ENCODE results near the gene SLC38A10. TPM values are rescaled to one million over a fixed set of nuclear protein-coding genes. Genes with fewer than 3 reads are reported as not detected.

SLC38A10 gene
- total and polyA plus RNA-seq, 2 of the 4 experiments (the other 2 are of a cell fraction) = 12.7 to 46.7 TPM

DNA sequence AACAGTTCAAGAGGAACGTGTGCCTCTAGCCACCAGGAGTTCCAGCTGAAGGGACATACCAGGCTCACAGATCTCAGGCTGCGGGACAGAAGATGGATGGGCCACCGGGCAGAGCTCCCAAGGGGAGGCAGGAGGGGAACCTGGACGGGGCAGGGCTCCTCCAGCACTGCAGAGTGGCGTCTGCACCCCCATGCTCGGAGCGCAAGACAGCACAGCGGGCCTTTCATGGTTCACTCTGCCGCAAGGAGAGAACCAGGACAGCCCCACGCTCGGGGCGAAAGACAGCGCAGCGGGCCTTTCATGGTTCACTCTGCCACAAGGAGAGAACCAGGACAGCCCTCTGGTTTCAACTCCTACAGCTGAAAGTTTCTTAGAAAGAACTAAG lies 20.6 kb downstream of the SLC38A10 start:
- H3K4ac ChIP-seq (ENCODE audit: low read depth, low read length) = no peak overlapping the region
- H3K27me3 ChIP-seq (ENCODE audit: control insufficient read depth, insufficient read depth, low read length) = no peaks in the 10 kb centered on the region
- no peak overlapping the region for H2BK5ac ChIP-seq (ENCODE audit: low read depth, low read length, poor library complexity, severe bottlenecking)
- H2AK9ac ChIP-seq (replicated peaks; ENCODE audit: low read depth, low read length, poor library complexity) = no peak overlapping the region
- H3K36me3 ChIP-seq (ENCODE audit: control insufficient read depth, insufficient read depth, low read length) = peaks cover 63% of the 10 kb centered on the region
- dilution Hi-C loops (cut with HindIII; ENCODE audit: low sequenced_read_pairs, unreplicated experiment) (no loop called here), in situ Hi-C loops (cut with MboI; ENCODE audit: low sequenced_read_pairs) (no loop called here), intact Hi-C loops (cut with micrococcal nuclease) (no loop called here)
- CTCF ChIA-PET = no interaction called here
- H2AFZ ChIP-seq (replicated peaks; ENCODE audit: low read length, poor library complexity) = no peak overlapping the region
- H3K4me2 ChIP-seq (ENCODE audit: low read depth, low read length) = no peak overlapping the region
- no peaks in the 10 kb centered on the region for H3K9me3 ChIP-seq (ENCODE audit: control insufficient read depth, insufficient read depth, low read length)
- no peak for DNase-seq
- H4K8ac ChIP-seq (ENCODE audit: low read depth in 2 of 2, low read length in 2 of 2) = no peak overlapping the region
- H3K4me1 ChIP-seq (ENCODE audit: control insufficient read depth, insufficient read depth, low read length) = peaks cover 11% of the 10 kb centered on the region
- H4K5ac ChIP-seq (ENCODE audit: low read depth, low read length) = no peak overlapping the region
- H3K9me1 ChIP-seq (ENCODE audit: insufficient read depth, low read length) = no peaks in the 10 kb centered on the region; the same call in 1 of the 2 replicates
- no peak overlapping the region for H2BK120ac ChIP-seq (ENCODE audit: low read depth, low read length)
- ATAC-seq (ENCODE audit: low read depth) = no peak
- H3K9ac ChIP-seq (ENCODE audit: low read depth, low read length) = no peak overlapping the region
- H3K14ac ChIP-seq (replicated peaks; ENCODE audit: low read depth, low read length) = no peak overlapping the region
- no peak overlapping the region for H2BK15ac ChIP-seq (ENCODE audit: low read depth, low read length)
- H4K91ac ChIP-seq (ENCODE audit: insufficient read depth, low read depth, low read length) = no peak overlapping the region
- H4K20me1 ChIP-seq (ENCODE audit: insufficient read depth, low read length) = peaks cover 22% of the 10 kb centered on the region
- H3K18ac ChIP-seq (ENCODE audit: low read depth, low read length) = no peak overlapping the region
- H3K79me1 ChIP-seq (ENCODE audit: low read depth in 1 of 2, low read length in 2 of 2) = peaks cover 7 to 32% of the 10 kb centered on the region in 2 experiments
- no peak overlapping the region for H2AK5ac ChIP-seq (ENCODE audit: low read depth, low read length)
- no peak for TF ChIP-seq MXI1 (IDR thresholded peaks at IDR 0.05; ENCODE audit: borderline replicate concordance, low read depth, low read length)
- TF ChIP-seq SMC3 (IDR thresholded peaks at IDR 0.05; ENCODE audit: low read depth, low read length) = no peak
- TF ChIP-seq RFX5 (IDR thresholded peaks at IDR 0.05; ENCODE audit: low read depth, low read length) = no peak
- TF ChIP-seq CHD1 (IDR thresholded peaks at IDR 0.05; ENCODE audit: low read depth, low read length) = no peak
- TF ChIP-seq RAD21 (IDR thresholded peaks at IDR 0.05; ENCODE audit: low read length) = no peak
- no peak for TF ChIP-seq POLR2A (IDR thresholded peaks at IDR 0.05; ENCODE audit: low read depth, low read length)
- TF ChIP-seq, protein P1, sequence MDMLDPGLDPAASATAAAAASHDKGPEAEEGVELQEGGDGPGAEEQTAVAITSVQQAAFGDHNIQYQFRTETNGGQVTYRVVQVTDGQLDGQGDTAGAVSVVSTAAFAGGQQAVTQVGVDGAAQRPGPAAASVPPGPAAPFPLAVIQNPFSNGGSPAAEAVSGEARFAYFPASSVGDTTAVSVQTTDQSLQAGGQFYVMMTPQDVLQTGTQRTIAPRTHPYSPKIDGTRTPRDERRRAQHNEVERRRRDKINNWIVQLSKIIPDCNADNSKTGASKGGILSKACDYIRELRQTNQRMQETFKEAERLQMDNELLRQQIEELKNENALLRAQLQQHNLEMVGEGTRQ (IDR thresholded peaks at IDR 0.05; ENCODE audit: low read depth, low read length) = no peak
- TF ChIP-seq MAZ (IDR thresholded peaks at IDR 0.05; ENCODE audit: borderline replicate concordance, low read depth, low read length) = no peak
- TF ChIP-seq, protein P2, sequence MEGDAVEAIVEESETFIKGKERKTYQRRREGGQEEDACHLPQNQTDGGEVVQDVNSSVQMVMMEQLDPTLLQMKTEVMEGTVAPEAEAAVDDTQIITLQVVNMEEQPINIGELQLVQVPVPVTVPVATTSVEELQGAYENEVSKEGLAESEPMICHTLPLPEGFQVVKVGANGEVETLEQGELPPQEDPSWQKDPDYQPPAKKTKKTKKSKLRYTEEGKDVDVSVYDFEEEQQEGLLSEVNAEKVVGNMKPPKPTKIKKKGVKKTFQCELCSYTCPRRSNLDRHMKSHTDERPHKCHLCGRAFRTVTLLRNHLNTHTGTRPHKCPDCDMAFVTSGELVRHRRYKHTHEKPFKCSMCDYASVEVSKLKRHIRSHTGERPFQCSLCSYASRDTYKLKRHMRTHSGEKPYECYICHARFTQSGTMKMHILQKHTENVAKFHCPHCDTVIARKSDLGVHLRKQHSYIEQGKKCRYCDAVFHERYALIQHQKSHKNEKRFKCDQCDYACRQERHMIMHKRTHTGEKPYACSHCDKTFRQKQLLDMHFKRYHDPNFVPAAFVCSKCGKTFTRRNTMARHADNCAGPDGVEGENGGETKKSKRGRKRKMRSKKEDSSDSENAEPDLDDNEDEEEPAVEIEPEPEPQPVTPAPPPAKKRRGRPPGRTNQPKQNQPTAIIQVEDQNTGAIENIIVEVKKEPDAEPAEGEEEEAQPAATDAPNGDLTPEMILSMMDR (conservative IDR thresholded peaks at IDR 0.05; ENCODE audit: low read depth, low read length) = no peak
- BruUV-seq (replicated peaks) = no TSS peak
- POLR2A ChIA-PET (ENCODE audit: unreplicated experiment) = no interaction called here
- H3K27ac ChIP-seq (ENCODE audit: insufficient read depth, low read length) = no peak overlapping the region
- no peak overlapping the region for H3K4me3 ChIP-seq (ENCODE audit: insufficient read depth, low read depth, low read length)
- no peak overlapping the region for H3K56ac ChIP-seq (ENCODE audit: extremely low read depth, insufficient read depth, low read length)
- 80% methylated on average over 1 of the region's 14 CpGs; no CpG with 5 or more reads in 1 of the 2 experiments for WGBS, 2 experiments (ENCODE audit: extremely low coverage in 2 of 2, insufficient read length in 1 of 2)
- H3K23ac ChIP-seq (ENCODE audit: low read depth, low read length) = no peak overlapping the region
- no peak overlapping the region for H2BK20ac ChIP-seq (ENCODE audit: low read depth, low read length)

All from IMR-90 (cell line).